GM10248 (cell line): ENCODE measurements around the gene ANLN.

Experiments
- CTCF ChIA-PET: fragments of 300-600 bp; sonication (Branson Sonifier 250); formaldehyde crosslinking; extraction: SDS; loops from one replicate; lab custom pipeline; 2021; ENCODE audit warnings: antibody characterized with exemption; lab: Yijun Ruan, JAX
- POLR2A ChIA-PET: fragments of 350-650 bp; sonication (Branson Sonifier 250); formaldehyde crosslinking; extraction: SDS; loops from one replicate; lab custom pipeline; 2020; ENCODE audit warnings: antibody characterized with exemption; lab: Yijun Ruan, JAX
- DNase-seq: peaks from one replicate; pipeline ENCODE4 v3.0.0; 2012; ENCODE audit errors: extremely low spot score
- TF ChIP-seq, protein P1 (sequence below): IDR thresholded peaks from 2 replicates; pipeline ENCODE4 v1.5.1; 2012; ENCODE audit warnings: mild to moderate bottlenecking, low read depth; ENCODE audit errors: extremely low read depth, missing control alignments, control extremely low read depth

Gene ANLN

DNA sequence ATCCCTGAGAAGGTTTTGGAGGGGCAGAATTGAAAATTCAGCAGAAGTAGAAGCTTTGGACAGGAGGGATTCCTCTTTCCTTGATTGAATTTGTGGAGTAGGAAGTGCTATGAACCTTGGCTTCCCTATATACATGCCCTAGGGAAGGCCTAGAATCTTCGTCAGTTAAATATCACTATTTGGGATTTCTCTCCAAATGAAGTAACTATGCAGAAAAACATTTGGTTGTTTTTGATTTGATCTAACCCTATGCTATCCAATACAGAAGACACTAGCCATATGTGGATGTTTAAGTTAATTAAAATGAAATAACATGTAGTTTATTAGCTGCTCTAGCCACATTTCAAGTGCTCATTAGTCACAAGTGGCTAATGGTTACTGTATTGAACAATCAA is 15.7 kb downstream of the ANLN start:
- no peak for DNase-seq
- CTCF ChIA-PET, result interaction anchor here (2.3 kb wide), 1 partner anchor 35 kb away, joined by 5 read pairs; no protein-coding TSS in a partner anchor
- TF ChIP-seq, protein P1, sequence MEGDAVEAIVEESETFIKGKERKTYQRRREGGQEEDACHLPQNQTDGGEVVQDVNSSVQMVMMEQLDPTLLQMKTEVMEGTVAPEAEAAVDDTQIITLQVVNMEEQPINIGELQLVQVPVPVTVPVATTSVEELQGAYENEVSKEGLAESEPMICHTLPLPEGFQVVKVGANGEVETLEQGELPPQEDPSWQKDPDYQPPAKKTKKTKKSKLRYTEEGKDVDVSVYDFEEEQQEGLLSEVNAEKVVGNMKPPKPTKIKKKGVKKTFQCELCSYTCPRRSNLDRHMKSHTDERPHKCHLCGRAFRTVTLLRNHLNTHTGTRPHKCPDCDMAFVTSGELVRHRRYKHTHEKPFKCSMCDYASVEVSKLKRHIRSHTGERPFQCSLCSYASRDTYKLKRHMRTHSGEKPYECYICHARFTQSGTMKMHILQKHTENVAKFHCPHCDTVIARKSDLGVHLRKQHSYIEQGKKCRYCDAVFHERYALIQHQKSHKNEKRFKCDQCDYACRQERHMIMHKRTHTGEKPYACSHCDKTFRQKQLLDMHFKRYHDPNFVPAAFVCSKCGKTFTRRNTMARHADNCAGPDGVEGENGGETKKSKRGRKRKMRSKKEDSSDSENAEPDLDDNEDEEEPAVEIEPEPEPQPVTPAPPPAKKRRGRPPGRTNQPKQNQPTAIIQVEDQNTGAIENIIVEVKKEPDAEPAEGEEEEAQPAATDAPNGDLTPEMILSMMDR, result no peak
- POLR2A ChIA-PET, result no interaction called here

DNA sequence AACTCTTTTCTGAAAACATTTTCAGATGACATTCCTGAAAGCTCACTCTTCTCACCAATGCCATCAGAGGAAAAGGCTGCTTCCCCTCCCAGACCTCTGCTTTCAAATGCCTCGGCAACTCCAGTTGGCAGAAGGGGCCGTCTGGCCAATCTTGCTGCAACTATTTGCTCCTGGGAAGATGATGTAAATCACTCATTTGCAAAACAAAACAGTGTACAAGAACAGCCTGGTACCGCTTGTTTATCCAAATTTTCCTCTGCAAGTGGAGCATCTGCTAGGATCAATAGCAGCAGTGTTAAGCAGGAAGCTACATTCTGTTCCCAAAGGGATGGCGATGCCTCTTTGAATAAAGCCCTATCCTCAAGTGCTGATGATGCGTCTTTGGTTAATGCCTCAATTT is 16.5 kb downstream of the ANLN start:
- DNase-seq, result no peak

DNA sequence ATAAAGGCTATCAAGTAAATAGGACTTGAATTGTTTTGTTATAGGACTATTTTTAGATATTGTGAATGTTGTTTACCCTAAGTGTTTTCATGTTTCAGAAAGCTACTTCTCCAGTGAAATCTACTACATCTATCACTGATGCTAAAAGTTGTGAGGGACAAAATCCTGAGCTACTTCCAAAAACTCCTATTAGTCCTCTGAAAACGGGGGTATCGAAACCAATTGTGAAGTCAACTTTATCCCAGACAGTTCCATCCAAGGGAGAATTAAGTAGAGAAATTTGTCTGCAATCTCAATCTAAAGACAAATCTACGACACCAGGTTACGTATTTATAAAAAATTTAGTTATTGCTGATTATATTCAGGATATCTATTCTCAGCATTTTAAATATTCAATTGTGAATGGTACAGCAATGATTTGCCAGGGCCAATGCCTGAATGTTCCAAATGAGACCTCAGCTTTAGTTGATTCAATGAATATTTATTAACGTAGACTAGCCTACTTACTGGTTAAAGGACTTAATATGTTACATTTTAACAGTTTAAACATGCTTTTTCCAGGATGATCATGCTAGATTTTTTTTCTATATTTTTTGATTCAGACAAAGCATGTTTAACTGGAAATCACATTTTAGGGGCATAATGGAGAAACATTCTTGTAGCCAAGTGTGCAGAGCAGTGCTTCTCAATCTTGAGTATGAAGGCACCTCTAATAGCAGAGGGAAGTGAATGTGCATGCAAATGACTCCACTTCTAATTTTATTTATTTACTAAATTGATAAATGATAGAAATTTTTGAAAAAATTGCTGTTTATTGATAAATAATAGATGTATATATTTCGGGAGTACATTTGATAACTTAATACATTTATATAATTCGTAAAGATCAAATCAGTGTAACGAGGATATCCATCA is 18.2 kb downstream of the ANLN start:
- no peak for DNase-seq
- POLR2A ChIA-PET, result no interaction called here
- TF ChIP-seq, protein P1, result no peak
- CTCF ChIA-PET, result interaction anchor here (2.3 kb wide), 1 partner anchor 33 kb away, joined by 5 read pairs; no protein-coding TSS in a partner anchor

More for the DNA sequence above, 16.5 kb downstream of the ANLN start:
- ChIA-PET POLR2A (no interaction called here), CTCF (interaction anchor here (0.8 to 2.3 kb wide), 2 partner anchors 10 to 35 kb away, joined by 3 to 5 read pairs; no protein-coding TSS in a partner anchor)
- TF ChIP-seq, protein P1, result no peak

DNA sequence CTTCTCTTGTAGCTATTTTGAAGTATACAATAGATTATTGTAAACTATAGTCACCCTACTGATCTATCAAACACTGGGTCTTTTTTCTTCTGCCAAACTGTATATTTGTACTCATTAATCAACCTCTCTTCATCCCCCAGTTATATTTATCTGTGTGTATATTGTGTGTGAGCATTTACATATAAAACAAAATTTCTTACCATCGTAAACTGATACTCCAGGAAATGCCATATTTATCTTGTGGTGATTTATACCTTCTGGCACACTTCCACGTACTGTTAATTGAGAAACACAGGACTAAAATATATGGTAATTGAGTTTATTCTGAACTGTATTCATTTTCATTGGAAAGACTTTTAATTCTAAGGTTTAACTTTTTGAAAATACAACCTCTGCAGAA is 18.9 kb downstream of the ANLN start:
- TF ChIP-seq, protein P1, result no peak
- ChIA-PET CTCF (no interaction called here), POLR2A (no interaction called here)
- no peak for DNase-seq

DNA sequence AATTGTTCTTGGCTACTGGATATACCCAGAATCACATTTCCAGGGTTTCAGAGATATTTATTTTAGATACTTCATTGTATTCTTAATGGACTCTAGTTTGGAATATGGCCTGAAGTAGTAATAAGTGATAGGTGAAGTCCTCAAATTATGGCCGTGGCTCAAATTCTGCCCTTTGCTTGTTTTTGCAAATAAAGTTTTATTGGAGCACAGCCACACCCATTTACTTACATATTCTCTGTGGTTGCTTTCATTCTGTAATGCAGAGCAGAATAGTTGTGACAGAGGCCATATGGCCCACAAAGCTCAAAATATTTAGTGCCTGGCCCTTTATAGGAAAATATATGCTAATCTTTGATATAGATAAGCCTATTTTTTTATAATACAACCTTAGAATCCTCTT is 19.5 kb downstream of the ANLN start:
- POLR2A ChIA-PET, result no interaction called here
- CTCF ChIA-PET, result interaction anchor here (0.7 kb wide), 1 partner anchor 9 kb away, joined by 4 read pairs; no protein-coding TSS in a partner anchor
- TF ChIP-seq, protein P1, result no peak
- no peak for DNase-seq

DNA sequence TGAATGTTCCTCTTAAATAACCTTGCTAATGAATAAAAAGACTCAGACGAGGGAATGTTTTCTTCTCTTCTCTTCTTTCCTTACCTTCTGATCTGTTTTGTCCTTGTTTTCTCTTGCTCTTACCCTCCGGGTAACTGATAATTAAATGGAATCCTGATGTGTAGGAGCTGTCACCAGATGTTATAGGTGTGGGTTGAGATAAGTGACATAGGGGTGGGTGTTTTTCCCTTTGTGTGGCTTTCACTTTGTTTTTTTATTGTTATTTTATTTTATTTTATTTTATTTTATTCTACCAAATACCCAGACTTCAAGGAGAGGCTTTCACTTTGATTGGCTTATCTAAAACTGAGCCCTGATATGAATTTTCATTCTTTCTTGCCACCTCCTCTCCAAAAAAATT is 25.5 kb downstream of the ANLN start:
- CTCF ChIA-PET, result no interaction called here

More for the DNA sequence above, 25.5 kb downstream of the ANLN start:
- POLR2A ChIA-PET, result no interaction called here
- DNase-seq, result no peak
- TF ChIP-seq, protein P1, result no peak
